ENCODE data around the gene ZNF784. TPM values are rescaled to one million over a fixed set of nuclear protein-coding genes. Genes with fewer than 3 reads are reported as not detected.

ZNF784 gene
- total and polyA plus RNA-seq, 8 donors = 1.8 to 15.1 (median 5.5) TPM; not detected in 1

DNA sequence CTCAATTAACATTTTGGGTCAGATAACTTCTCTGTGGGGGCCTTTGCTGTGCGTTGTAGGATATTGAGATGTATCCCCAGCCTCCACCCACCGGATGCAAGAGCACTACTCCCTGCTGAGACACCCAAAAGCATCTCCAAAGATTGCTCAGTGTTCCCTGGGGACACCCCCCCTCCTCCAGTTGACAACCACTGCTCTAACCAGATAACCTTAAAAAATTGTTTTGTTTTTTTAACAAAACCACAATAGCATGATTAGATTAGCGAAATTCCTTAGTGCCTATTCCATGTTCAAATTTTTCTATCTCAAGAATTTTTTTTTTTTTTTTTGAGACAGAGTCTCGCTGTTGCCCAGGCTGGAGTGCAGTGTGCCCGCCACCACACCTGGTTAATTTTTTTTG, 48.1 kb upstream of the ZNF784 start:
- Histone ChIP-seq H3K4me3 (no peak overlapping the region), H3K9me3 (no peaks in the 10 kb centered on the region), H3K4me1 (peaks cover 38 to 91% (median 69%) of the 10 kb centered on the region in 4 donors), H3K27ac (peak overlapping the region in 1 of 5 donors; percentile 37), H3K36me3 (peaks cover 38 to 73% (median 69%) of the 10 kb centered on the region in 4 donors), H3K27me3 (no peaks in the 10 kb centered on the region)
- no peak for DNase-seq
- 40 to 70% (median 50%) methylated on average over 5 of the region's 5 CpGs for WGBS, 5 donors
- TF ChIP-seq EP300 (IDR thresholded peaks at IDR 0.05) (no peak), POLR2A (IDR thresholded peaks at IDR 0.05) (no peak), POLR2AphosphoS5 (IDR thresholded peaks at IDR 0.05) (no peak)
- TF ChIP-seq, protein P1, sequence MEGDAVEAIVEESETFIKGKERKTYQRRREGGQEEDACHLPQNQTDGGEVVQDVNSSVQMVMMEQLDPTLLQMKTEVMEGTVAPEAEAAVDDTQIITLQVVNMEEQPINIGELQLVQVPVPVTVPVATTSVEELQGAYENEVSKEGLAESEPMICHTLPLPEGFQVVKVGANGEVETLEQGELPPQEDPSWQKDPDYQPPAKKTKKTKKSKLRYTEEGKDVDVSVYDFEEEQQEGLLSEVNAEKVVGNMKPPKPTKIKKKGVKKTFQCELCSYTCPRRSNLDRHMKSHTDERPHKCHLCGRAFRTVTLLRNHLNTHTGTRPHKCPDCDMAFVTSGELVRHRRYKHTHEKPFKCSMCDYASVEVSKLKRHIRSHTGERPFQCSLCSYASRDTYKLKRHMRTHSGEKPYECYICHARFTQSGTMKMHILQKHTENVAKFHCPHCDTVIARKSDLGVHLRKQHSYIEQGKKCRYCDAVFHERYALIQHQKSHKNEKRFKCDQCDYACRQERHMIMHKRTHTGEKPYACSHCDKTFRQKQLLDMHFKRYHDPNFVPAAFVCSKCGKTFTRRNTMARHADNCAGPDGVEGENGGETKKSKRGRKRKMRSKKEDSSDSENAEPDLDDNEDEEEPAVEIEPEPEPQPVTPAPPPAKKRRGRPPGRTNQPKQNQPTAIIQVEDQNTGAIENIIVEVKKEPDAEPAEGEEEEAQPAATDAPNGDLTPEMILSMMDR (IDR thresholded peaks at IDR 0.05) = no peak
- intact Hi-C loops (cut with DNase I; ENCODE audit: low total_unique reads) = no loop called here

DNA sequence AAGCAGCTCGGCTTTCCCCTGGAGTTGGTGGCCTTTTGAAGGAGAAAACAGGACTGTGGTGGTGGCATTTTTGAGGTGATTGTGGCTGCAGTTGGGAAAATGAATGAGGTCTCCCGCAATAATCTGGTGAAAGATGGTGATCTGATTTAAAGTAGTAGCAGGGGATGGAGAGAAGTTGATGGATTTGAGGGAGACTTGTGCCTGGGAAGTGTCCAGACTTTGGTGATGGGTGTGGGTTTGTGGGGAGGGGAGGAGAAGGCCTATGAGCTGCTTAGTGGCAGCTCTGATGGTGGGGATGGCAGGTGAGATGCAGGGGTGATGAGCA, 46.6 kb upstream of the ZNF784 start:
- H3K4me3 ChIP-seq = no peak overlapping the region
- no peaks in the 10 kb centered on the region for H3K27me3 ChIP-seq
- WGBS, 5 donors = 56 to 69% (median 65%) methylated on average over 2 of the region's 2 CpGs
- peaks cover 52 to 84% (median 83%) of the 10 kb centered on the region in 4 donors for H3K36me3 ChIP-seq
- intact Hi-C loops (cut with DNase I; ENCODE audit: low total_unique reads) = no loop called here
- peaks cover 31 to 87% (median 67%) of the 10 kb centered on the region in 4 donors for H3K4me1 ChIP-seq
- DNase-seq = no peak
- no peaks in the 10 kb centered on the region for H3K9me3 ChIP-seq
- H3K27ac ChIP-seq = peak overlapping the region in 1 of 5 donors; percentile 37
- TF ChIP-seq EP300 (IDR thresholded peaks at IDR 0.05) = no peak
- TF ChIP-seq, protein P1 (IDR thresholded peaks at IDR 0.05) = no peak
- TF ChIP-seq POLR2AphosphoS5 (IDR thresholded peaks at IDR 0.05) = no peak
- no peak for TF ChIP-seq POLR2A (IDR thresholded peaks at IDR 0.05)

DNA sequence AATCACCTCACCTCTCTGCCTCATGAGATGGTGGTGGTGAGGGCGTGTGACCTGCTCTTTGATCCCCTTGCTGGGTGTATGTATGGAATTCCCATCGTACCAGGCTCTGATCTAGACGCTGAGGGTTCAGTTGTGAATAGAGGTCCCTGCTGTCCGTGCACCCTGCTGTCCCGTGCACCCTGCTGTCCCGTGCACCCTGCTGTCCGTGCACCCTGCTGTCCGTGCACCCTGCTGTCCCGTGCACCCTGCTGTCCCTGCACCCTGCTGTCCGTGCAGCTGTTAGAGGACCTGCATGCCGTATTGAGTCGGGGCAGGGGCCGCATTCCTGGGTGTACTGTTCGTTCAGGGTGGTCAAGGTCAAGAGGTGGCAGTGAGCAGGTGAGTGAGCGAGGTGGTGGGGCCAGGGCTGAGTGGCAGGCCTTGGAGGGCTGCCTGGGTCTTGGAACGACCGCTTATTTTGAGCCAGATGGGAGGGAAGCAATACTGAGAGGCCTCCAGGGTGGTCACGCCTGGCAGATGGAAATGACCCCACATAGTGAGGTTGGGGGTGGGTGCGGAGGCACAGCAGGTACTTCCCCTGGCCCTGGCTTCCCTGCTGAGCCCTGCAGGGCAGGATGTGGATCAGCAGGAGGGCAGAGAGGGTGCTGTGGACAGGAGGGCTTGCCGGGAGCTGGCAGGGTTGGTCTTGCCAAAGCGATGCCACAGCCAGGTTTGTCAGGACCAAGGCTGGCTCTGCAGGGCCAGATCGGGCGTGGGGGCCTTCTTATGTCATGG, 46.1 kb upstream of the ZNF784 start:
- 70 to 79% (median 76%) methylated on average over 23 of the region's 23 CpGs for WGBS, 5 donors
- TF ChIP-seq, protein P1 (IDR thresholded peaks at IDR 0.05) = no peak
- TF ChIP-seq POLR2A (IDR thresholded peaks at IDR 0.05) (no peak), POLR2AphosphoS5 (IDR thresholded peaks at IDR 0.05) (no peak), EP300 (IDR thresholded peaks at IDR 0.05) (no peak)
- Histone ChIP-seq H3K27me3 (no peaks in the 10 kb centered on the region), H3K9me3 (no peaks in the 10 kb centered on the region), H3K4me3 (no peak overlapping the region), H3K4me1 (peaks cover 28 to 83% (median 64%) of the 10 kb centered on the region in 4 donors), H3K27ac (peak overlapping the region in 1 of 5 donors; percentile 18), H3K36me3 (peaks cover 58 to 89% (median 88%) of the 10 kb centered on the region in 4 donors)
- DNase-seq = peak in 1 of 2 donors; percentile 65
- intact Hi-C loops (cut with DNase I; ENCODE audit: low total_unique reads) = no loop called here

DNA sequence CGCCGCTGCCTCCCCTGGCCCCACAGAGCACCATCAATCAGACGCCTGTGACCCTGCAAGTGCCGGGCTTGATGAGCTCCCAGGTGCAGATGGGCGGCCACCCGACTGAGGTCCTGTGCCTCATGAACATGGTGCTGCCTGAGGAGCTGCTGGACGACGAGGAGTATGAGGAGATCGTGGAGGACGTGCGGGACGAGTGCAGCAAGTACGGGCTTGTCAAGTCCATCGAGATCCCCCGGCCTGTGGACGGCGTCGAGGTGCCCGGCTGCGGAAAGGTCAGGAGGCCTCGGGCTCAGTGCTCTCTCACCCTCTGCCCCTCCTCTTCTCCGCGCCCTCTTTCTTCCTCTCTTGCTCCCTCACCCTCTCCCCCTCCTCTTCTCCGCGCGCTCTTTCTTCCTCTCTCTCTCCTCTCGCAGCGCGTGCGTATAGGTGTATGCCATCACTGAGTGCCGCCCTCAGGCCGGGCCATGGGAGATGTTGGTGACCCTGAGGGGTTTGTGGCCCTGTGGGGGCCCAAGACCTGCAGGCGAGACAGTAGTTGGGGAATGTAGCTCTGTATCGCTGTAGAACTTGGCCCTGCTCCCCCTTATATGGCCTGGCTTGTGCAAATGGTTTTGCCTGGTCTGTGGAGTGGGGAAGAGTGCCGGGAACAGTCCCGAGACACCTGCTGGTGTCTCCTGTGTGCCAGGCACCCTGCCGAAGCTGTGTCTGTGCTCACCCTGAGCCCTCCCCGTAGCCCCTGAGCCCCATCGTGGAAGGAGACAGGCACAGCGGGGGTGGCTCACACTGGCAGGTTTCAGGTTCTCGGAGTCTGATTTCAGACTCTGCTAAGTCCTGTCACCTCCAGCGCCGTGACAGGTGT, 45.3 kb upstream of the ZNF784 start:
- Histone ChIP-seq H3K4me3 (no peak overlapping the region), H3K9me3 (no peaks in the 10 kb centered on the region), H3K27ac (no peak overlapping the region), H3K4me1 (peaks cover 27 to 82% (median 62%) of the 10 kb centered on the region in 4 donors), H3K27me3 (no peaks in the 10 kb centered on the region), H3K36me3 (peaks cover 63 to 97% (median 96%) of the 10 kb centered on the region in 4 donors)
- TF ChIP-seq EP300 (IDR thresholded peaks at IDR 0.05) (no peak), POLR2AphosphoS5 (IDR thresholded peaks at IDR 0.05) (no peak), POLR2A (IDR thresholded peaks at IDR 0.05) (no peak)
- TF ChIP-seq, protein P1 (IDR thresholded peaks at IDR 0.05) = no peak
- intact Hi-C loops (cut with DNase I; ENCODE audit: low total_unique reads) = no loop called here
- no peak for DNase-seq
- WGBS, 5 donors = 82 to 88% (median 86%) methylated on average over 38 to 43 of the region's 43 CpGs
